Renal cortex interstitium (tissue), 11 donors: ENCODE measurements around the gene ST6GALNAC2. TPM values are rescaled to one million over a fixed set of nuclear protein-coding genes. Genes with fewer than 3 reads are reported as not detected.
"Not testable (repeated sequence)": the region's sequence is repeated elsewhere in the genome, so short reads cannot be mapped to it uniquely, and the experiment has no call there.

Experiments used
- DNase-seq, 11 donors: peaks; one replicate each; pipeline ENCODE4 v3.0.0-alpha.2; 2013; ENCODE audit warnings: low read depth in 9 of 11, low spot score in 4 of 11; ENCODE audit errors: extremely low read depth in 1 of 11
- polyA plus RNA-seq, 3 donors: library from polyadenylated mRNA; unstranded; fragments of 120-200 nt; gene quantifications; one replicate each; pipeline ENCODE4 v1.2.1, GENCODE V29; 2013; ENCODE audit not compliant: insufficient read length in 3 of 3

The ST6GALNAC2 gene
- polyA plus RNA-seq, 3 donors: 5.8 to 9.9 (median 9.8) TPM

- no peak for DNase-seq
These were observed 24.3 kb downstream of the ST6GALNAC2 start for GRCh38 chr17:76561332-76561731.

- no peak for DNase-seq
These were observed 24.8 kb downstream of the ST6GALNAC2 start for GRCh38 chr17:76560877-76561221.

GRCh38 chr17:76560036-76560876 is 25.4 kb downstream of the ST6GALNAC2 start:
- DNase-seq: no peak

- DNase-seq: not testable (repeated sequence)
These were observed 26.2 kb downstream of the ST6GALNAC2 start for GRCh38 chr17:76559460-76559859.

- DNase-seq: no peak
These were observed 27.2 kb downstream of the ST6GALNAC2 start for GRCh38 chr17:76558198-76559095.

GRCh38 chr17:76557368-76558197 is 28.1 kb downstream of the ST6GALNAC2 start:
- peak; percentile 92 to 98 (median 95) for DNase-seq

- no peak for DNase-seq
These were observed 28.8 kb downstream of the ST6GALNAC2 start for GRCh38 chr17:76556765-76557367.

- DNase-seq: no peak
These were observed 31.5 kb downstream of the ST6GALNAC2 start for GRCh38 chr17:76554131-76554530.

GRCh38 chr17:76553178-76553908 is 32.3 kb downstream of the ST6GALNAC2 start:
- no peak for DNase-seq

GRCh38 chr17:76551685-76552084 is 34.0 kb downstream of the ST6GALNAC2 start:
- DNase-seq: no peak

- no peak for DNase-seq
These were observed 34.7 kb downstream of the ST6GALNAC2 start for GRCh38 chr17:76550712-76551615.

- no peak for DNase-seq
These were observed 36.1 kb downstream of the ST6GALNAC2 start for GRCh38 chr17:76549539-76549938.

GRCh38 chr17:76549215-76549518 is 36.5 kb downstream of the ST6GALNAC2 start:
- DNase-seq: no peak

- DNase-seq: no peak
These were observed 37.1 kb downstream of the ST6GALNAC2 start for GRCh38 chr17:76548378-76549214.

- DNase-seq: no peak
These were observed 37.9 kb downstream of the ST6GALNAC2 start for GRCh38 chr17:76547642-76548202.

GRCh38 chr17:76547183-76547641 is 38.4 kb downstream of the ST6GALNAC2 start:
- DNase-seq: peak in 3 of 11 donors; percentile 60 to 79 (median 71)
